Cardiac fibroblast (primary cell): ENCODE results near the gene PELI2.

Source experiments
- DNase-seq, 2 donors: peaks; one replicate each; pipeline versions ENCODE4 v3.0.0 to v3.0.0-alpha.2; 2010; ENCODE audit warnings: low read depth in 2 of 2
- H3K4me3 ChIP-seq, 2 donors: replicated peaks in 1 of 2; 1 replicate in 1 of 2; 2 replicates in 1 of 2; pipeline ENCODE4 v1.5.1; 2011; ENCODE audit warnings: low read depth in 2 of 2, low read length in 2 of 2, mild to moderate bottlenecking in 2 of 2, moderate library complexity in 1 of 2
- CTCF ChIP-seq: IDR thresholded peaks from one replicate; pipeline ENCODE4 v1.5.1; 2011; ENCODE audit warnings: low read depth, mild to moderate bottlenecking, low read length, inconsistent platforms

PELI2 gene

GRCh38 chr14:56182410-56182809 lies 64.2 kb downstream of the PELI2 start:
- H3K4me3 ChIP-seq = no peak overlapping the region
- no peak for TF ChIP-seq CTCF

GRCh38 chr14:56183631-56184157 lies 65.5 kb downstream of the PELI2 start:
- H3K4me3 ChIP-seq = no peak overlapping the region
- TF ChIP-seq CTCF = no peak
- no peak for DNase-seq

More at GRCh38 chr14:56182410-56182809, 64.2 kb downstream of the PELI2 start:
- DNase-seq = no peak

- no peak for DNase-seq
- no peak overlapping the region for H3K4me3 ChIP-seq
- TF ChIP-seq CTCF = no peak
Observed at GRCh38 chr14:56185992-56186391, 67.8 kb downstream of the PELI2 start.

GRCh38 chr14:56187736-56188135 lies 69.5 kb downstream of the PELI2 start:
- TF ChIP-seq CTCF = no peak
- H3K4me3 ChIP-seq = no peak overlapping the region
- DNase-seq = no peak

- H3K4me3 ChIP-seq = no peak overlapping the region
- TF ChIP-seq CTCF = no peak
- peak; percentile 60 to 86 for DNase-seq
Observed at GRCh38 chr14:56189307-56189706, 71.1 kb downstream of the PELI2 start.

GRCh38 chr14:56193347-56193746 lies 75.1 kb downstream of the PELI2 start:
- peak in 1 of 2 donors; percentile 38 for DNase-seq
- TF ChIP-seq CTCF = no peak
- no peak overlapping the region for H3K4me3 ChIP-seq

- H3K4me3 ChIP-seq = no peak overlapping the region
- no peak for TF ChIP-seq CTCF
- DNase-seq = no peak
Observed at GRCh38 chr14:56194042-56194441, 75.8 kb downstream of the PELI2 start.
